Peyer's patch (tissue), 4 donors: Measurements from ENCODE around the gene OLAH. TPM values are rescaled to one million over a fixed set of nuclear protein-coding genes. Genes with fewer than 3 reads are reported as not detected.

Source experiments
- DNase-seq, 3 donors: peaks; one replicate each; pipeline ENCODE4 v3.0.0-alpha.2; 2017 to 2019
- H3K27ac ChIP-seq, 4 donors: fragments of 200-600 bp; sonication (generic); one replicate each; pipeline ENCODE4 v1.5.1; 2016 to 2019
- H3K27me3 ChIP-seq, 2 donors: fragments of 200-600 bp; sonication (generic); one replicate each; pipeline ENCODE4 v1.5.1; 2019
- H3K36me3 ChIP-seq, 3 donors: fragments of 200-600 bp; sonication (generic); one replicate each; pipeline ENCODE4 v1.5.1; 2016 to 2019
- H3K4me1 ChIP-seq, 4 donors: fragments of 200-600 bp; sonication (generic); one replicate each; pipeline ENCODE4 v1.5.1; 2016 to 2019
- H3K4me3 ChIP-seq, 4 donors: fragments of 200-600 bp; sonication (generic); 1 replicate in 3 of 4; 2 replicates in 1 of 4; pipeline ENCODE4 v1.5.1; 2016 to 2019; ENCODE audit warnings: mild to moderate bottlenecking in 1 of 4
- H3K9me3 ChIP-seq, 4 donors: fragments of 200-600 bp; sonication (generic); one replicate each; pipeline ENCODE4 v1.5.1; 2016 to 2019; ENCODE audit warnings: mild to moderate bottlenecking in 1 of 4
- POLR2A ChIP-seq, 2 donors: fragments of 450-650 bp; IDR thresholded peaks; one replicate each; pipeline ENCODE4 v1.5.1; 2017; ENCODE audit warnings: antibody characterized with exemption in 2 of 2, mild to moderate bottlenecking in 2 of 2, moderate library complexity in 2 of 2
- total RNA-seq, 4 donors: library from RNA; depleted of rRNA; stranded (reverse); fragments of >200 nt; gene quantifications; one replicate each; pipeline ENCODE4 v1.1.0, GENCODE V29; 2016
- TF ChIP-seq, protein P1 (sequence below), 6 experiments: fragments of 450-650 bp in 4 of 6; fragments of 200-600 bp in 2 of 6; sonication (generic) in 1 of 6; IDR thresholded peaks; one replicate each; pipeline ENCODE4 v1.5.1; 2017 to 2019; ENCODE audit warnings: antibody characterized with exemption in 6 of 6, mild to moderate bottlenecking in 3 of 6, moderate library complexity in 1 of 6

The OLAH gene
- total RNA-seq, 4 donors from 2014 or later, result not detected

- no peaks in the 10 kb centered on the region for H3K27me3 ChIP-seq
- no peak for TF ChIP-seq POLR2A (IDR thresholded peaks at IDR 0.05)
- TF ChIP-seq, protein P1, sequence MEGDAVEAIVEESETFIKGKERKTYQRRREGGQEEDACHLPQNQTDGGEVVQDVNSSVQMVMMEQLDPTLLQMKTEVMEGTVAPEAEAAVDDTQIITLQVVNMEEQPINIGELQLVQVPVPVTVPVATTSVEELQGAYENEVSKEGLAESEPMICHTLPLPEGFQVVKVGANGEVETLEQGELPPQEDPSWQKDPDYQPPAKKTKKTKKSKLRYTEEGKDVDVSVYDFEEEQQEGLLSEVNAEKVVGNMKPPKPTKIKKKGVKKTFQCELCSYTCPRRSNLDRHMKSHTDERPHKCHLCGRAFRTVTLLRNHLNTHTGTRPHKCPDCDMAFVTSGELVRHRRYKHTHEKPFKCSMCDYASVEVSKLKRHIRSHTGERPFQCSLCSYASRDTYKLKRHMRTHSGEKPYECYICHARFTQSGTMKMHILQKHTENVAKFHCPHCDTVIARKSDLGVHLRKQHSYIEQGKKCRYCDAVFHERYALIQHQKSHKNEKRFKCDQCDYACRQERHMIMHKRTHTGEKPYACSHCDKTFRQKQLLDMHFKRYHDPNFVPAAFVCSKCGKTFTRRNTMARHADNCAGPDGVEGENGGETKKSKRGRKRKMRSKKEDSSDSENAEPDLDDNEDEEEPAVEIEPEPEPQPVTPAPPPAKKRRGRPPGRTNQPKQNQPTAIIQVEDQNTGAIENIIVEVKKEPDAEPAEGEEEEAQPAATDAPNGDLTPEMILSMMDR (IDR thresholded peaks at IDR 0.05), result no peak
- DNase-seq, result no peak
- H3K4me1 ChIP-seq, result peaks cover 0 to 26% (median 3%) of the 10 kb centered on the region in 4 donors
- H3K27ac ChIP-seq, result peak overlapping the region; percentile 90 to 96 (median 92)
- H3K9me3 ChIP-seq, result no peaks in the 10 kb centered on the region
- H3K4me3 ChIP-seq, result peak overlapping the region; percentile 80 to 94 (median 85)
- peaks cover 0 to 4% (median 0%) of the 10 kb centered on the region in 3 donors for H3K36me3 ChIP-seq
These were observed 52.9 kb downstream of the OLAH start for GRCh38 chr10:15096661-15097010.

GRCh38 chr10:15097011-15097812 lies 53.5 kb downstream of the OLAH start, which contains the start of gene RPP38:
TSS of gene RPP38 (plus strand) at chr10:15097355. CDS start at chr10:15103315, 5,960 bp downstream.
- peak; percentile 90 to 97 (median 97) for DNase-seq
- Histone ChIP-seq H3K9me3 (no peaks in the 10 kb centered on the region), H3K36me3 (peaks cover 0 to 10% (median 0%) of the 10 kb centered on the region in 3 donors), H3K27ac (peak within 1 kb of the TSS; percentile 90 to 96 (median 92)), H3K27me3 (no peaks in the 10 kb centered on the region), H3K4me3 (peak within 1 kb of the TSS; percentile 80 to 94 (median 85)), H3K4me1 (peaks cover 0 to 26% (median 3%) of the 10 kb centered on the region in 4 donors)
- peak; percentile 77 to 82 for TF ChIP-seq POLR2A (IDR thresholded peaks at IDR 0.05)
- TF ChIP-seq, protein P1 (IDR thresholded peaks at IDR 0.05), result no peak

- Histone ChIP-seq H3K27ac (no peak overlapping the region), H3K4me3 (no peak overlapping the region), H3K36me3 (peaks cover 0 to 37% (median 0%) of the 10 kb centered on the region in 3 donors), H3K4me1 (peaks cover 0 to 26% (median 3%) of the 10 kb centered on the region in 4 donors), H3K9me3 (no peaks in the 10 kb centered on the region), H3K27me3 (no peaks in the 10 kb centered on the region)
- TF ChIP-seq, protein P1 (IDR thresholded peaks at IDR 0.05), result no peak
- no peak for TF ChIP-seq POLR2A (IDR thresholded peaks at IDR 0.05)
- DNase-seq, result no peak
These were observed 56.1 kb downstream of the OLAH start for GRCh38 chr10:15099886-15100285.

- Histone ChIP-seq H3K9me3 (no peaks in the 10 kb centered on the region), H3K4me3 (no peak overlapping the region), H3K4me1 (peaks cover 0 to 14% (median under 1%) of the 10 kb centered on the region in 4 donors), H3K27me3 (no peaks in the 10 kb centered on the region), H3K36me3 (peaks cover 0 to 50% (median 0%) of the 10 kb centered on the region in 3 donors), H3K27ac (no peak overlapping the region)
- no peak for DNase-seq
- TF ChIP-seq, protein P1 (IDR thresholded peaks at IDR 0.05), result no peak
- TF ChIP-seq POLR2A (IDR thresholded peaks at IDR 0.05), result no peak
These were observed 59.8 kb downstream of the OLAH start for GRCh38 chr10:15103513-15103912.

DNA sequence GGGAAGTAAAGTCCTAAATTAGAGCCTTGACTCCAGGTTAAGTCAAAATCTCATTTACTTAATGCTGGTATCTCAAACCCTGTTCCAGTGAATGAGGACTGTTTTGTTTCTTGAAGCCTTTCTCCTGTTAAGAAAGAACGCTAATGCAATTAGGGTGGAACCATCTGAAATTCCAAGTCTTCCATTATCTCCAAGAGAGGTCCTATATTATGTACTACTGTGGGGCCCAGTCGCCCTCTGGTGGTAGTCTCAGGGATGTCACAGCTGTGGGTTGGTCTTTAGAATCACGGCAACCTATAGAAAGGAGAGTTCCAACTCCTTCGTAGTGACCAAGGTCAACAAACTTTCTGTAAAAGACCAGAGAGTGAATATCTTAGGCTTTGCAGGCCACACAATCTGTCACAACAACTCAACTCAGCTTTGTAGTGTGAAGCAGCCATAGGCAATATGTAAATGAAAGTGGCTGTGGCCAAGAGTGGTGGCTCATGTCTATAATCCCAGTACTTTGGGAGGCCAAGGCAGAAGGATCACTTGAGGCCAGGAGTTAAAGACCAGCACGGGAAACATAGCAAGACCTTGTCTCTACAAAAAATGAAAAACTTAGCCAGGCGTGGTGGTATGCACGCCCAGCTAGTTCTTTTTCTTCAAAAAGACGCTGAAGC lies 62.7 kb downstream of the OLAH start:
- H3K4me1 ChIP-seq, result no peaks in the 10 kb centered on the region
- TF ChIP-seq POLR2A (IDR thresholded peaks at IDR 0.05), result no peak
- TF ChIP-seq, protein P1 (IDR thresholded peaks at IDR 0.05), result peak; percentile 50 to 92 (median 86)
- H3K27me3 ChIP-seq, result no peaks in the 10 kb centered on the region
- DNase-seq, result peak; percentile 69 to 90 (median 73)
- peak overlapping the region in 1 of 4 donors; percentile 16 for H3K27ac ChIP-seq
- H3K4me3 ChIP-seq, result no peak overlapping the region
- H3K36me3 ChIP-seq, result peaks cover 0 to 63% (median 0%) of the 10 kb centered on the region in 3 donors
- no peaks in the 10 kb centered on the region for H3K9me3 ChIP-seq
